Measurements from ENCODE around the gene CPHXL2. TPM values are rescaled to one million over a fixed set of nuclear protein-coding genes. Genes with fewer than 3 reads are reported as not detected.

Gene CPHXL2
- total and polyA plus RNA-seq, 5 donors from 2014 or later, result not detected

GRCh38 chr16:75697571-75697970, 20.8 kb upstream of the CPHXL2 start:
- DNase-seq (no peak), ATAC-seq (ENCODE audit: low read depth in 2 of 2) (no peak)
- Histone ChIP-seq H3K4me1 (ENCODE audit: control insufficient read depth, insufficient read depth, low read length, poor library complexity, severe bottlenecking) (no peaks in the 10 kb centered on the region), H3K27ac (ENCODE audit: insufficient read depth, low read length, poor library complexity, severe bottlenecking) (no peak overlapping the region), H3K27me3 (ENCODE audit: control insufficient read depth, insufficient read depth, low read length) (no peaks in the 10 kb centered on the region), H3K4me3 (ENCODE audit: low read depth, low read length) (no peak overlapping the region), H3K36me3 (ENCODE audit: control insufficient read depth, insufficient read depth, low read length) (no peaks in the 10 kb centered on the region), H3K9me3 (ENCODE audit: control insufficient read depth in 2 of 2, low read length in 2 of 2) (no peaks in the 10 kb centered on the region)
- no peaks in the 10 kb centered on the region for H3K4me1 Mint-ChIP-seq
- no peaks in the 10 kb centered on the region for H3K9me3 Mint-ChIP-seq
- H3K27me3 Mint-ChIP-seq, result peaks cover 5% of the 10 kb centered on the region
- H3K4me3 Mint-ChIP-seq, result no peak overlapping the region
- no peak overlapping the region for H3K27ac Mint-ChIP-seq
- no peaks in the 10 kb centered on the region for H3K36me3 Mint-ChIP-seq

- no peaks in the 10 kb centered on the region for H3K9me3 ChIP-seq (ENCODE audit: control insufficient read depth in 2 of 2, low read length in 2 of 2)
- DNase-seq (peak in 1 of 3 donors; percentile 5), ATAC-seq (ENCODE audit: low read depth in 2 of 2) (no peak)
- no peaks in the 10 kb centered on the region for H3K36me3 ChIP-seq (ENCODE audit: control insufficient read depth, insufficient read depth, low read length)
- no peak overlapping the region for H3K4me3 Mint-ChIP-seq
- peaks cover 5% of the 10 kb centered on the region for H3K27me3 Mint-ChIP-seq
- H3K9me3 Mint-ChIP-seq, result no peaks in the 10 kb centered on the region
- H3K4me1 ChIP-seq (ENCODE audit: control insufficient read depth, insufficient read depth, low read length, poor library complexity, severe bottlenecking), result no peaks in the 10 kb centered on the region
- H3K36me3 Mint-ChIP-seq, result no peaks in the 10 kb centered on the region
- no peak overlapping the region for H3K4me3 ChIP-seq (ENCODE audit: low read depth, low read length)
- no peaks in the 10 kb centered on the region for H3K4me1 Mint-ChIP-seq
- H3K27me3 ChIP-seq (ENCODE audit: control insufficient read depth, insufficient read depth, low read length), result no peaks in the 10 kb centered on the region
- H3K27ac ChIP-seq (ENCODE audit: insufficient read depth, low read length, poor library complexity, severe bottlenecking), result no peak overlapping the region
- no peak overlapping the region for H3K27ac Mint-ChIP-seq
Measured at GRCh38 chr16:75695708-75696107, 18.9 kb upstream of the CPHXL2 start.

GRCh38 chr16:75687361-75687760, 10.6 kb upstream of the CPHXL2 start:
- H3K4me1 Mint-ChIP-seq, result peaks cover 0 to 5% (median 0%) of the 10 kb centered on the region in 4 donors
- Histone ChIP-seq H3K27ac (ENCODE audit: insufficient read depth, low read length, poor library complexity, severe bottlenecking) (no peak overlapping the region), H3K27me3 (ENCODE audit: control insufficient read depth, insufficient read depth, low read length) (no peaks in the 10 kb centered on the region), H3K36me3 (ENCODE audit: control insufficient read depth, insufficient read depth, low read length) (no peaks in the 10 kb centered on the region), H3K9me3 (ENCODE audit: control insufficient read depth in 2 of 2, low read length in 2 of 2) (no peaks in the 10 kb centered on the region), H3K4me1 (ENCODE audit: control insufficient read depth, insufficient read depth, low read length, poor library complexity, severe bottlenecking) (no peaks in the 10 kb centered on the region), H3K4me3 (ENCODE audit: low read depth, low read length) (no peak overlapping the region)
- peaks cover 5% of the 10 kb centered on the region for H3K36me3 Mint-ChIP-seq
- no peak overlapping the region for H3K4me3 Mint-ChIP-seq
- DNase-seq (no peak), ATAC-seq (ENCODE audit: low read depth in 2 of 2) (no peak)
- no peaks in the 10 kb centered on the region for H3K27me3 Mint-ChIP-seq
- H3K9me3 Mint-ChIP-seq, result peaks cover 0 to 3% (median 1%) of the 10 kb centered on the region in 7 donors
- no peak overlapping the region for H3K27ac Mint-ChIP-seq

GRCh38 chr16:75682308-75682707, 5.5 kb upstream of the CPHXL2 start:
- H3K4me1 Mint-ChIP-seq, result peaks cover 0 to 5% (median 0%) of the 10 kb centered on the region in 4 donors
- Histone ChIP-seq H3K4me3 (ENCODE audit: low read depth, low read length) (no peak overlapping the region), H3K27ac (ENCODE audit: insufficient read depth, low read length, poor library complexity, severe bottlenecking) (no peak overlapping the region), H3K36me3 (ENCODE audit: control insufficient read depth, insufficient read depth, low read length) (no peaks in the 10 kb centered on the region), H3K4me1 (ENCODE audit: control insufficient read depth, insufficient read depth, low read length, poor library complexity, severe bottlenecking) (no peaks in the 10 kb centered on the region), H3K27me3 (ENCODE audit: control insufficient read depth, insufficient read depth, low read length) (no peaks in the 10 kb centered on the region), H3K9me3 (ENCODE audit: control insufficient read depth in 2 of 2, low read length in 2 of 2) (no peaks in the 10 kb centered on the region)
- peaks cover 0 to 3% (median 0%) of the 10 kb centered on the region in 7 donors for H3K9me3 Mint-ChIP-seq
- DNase-seq, result no peak
- peaks cover 8% of the 10 kb centered on the region for H3K27me3 Mint-ChIP-seq
- no peak for ATAC-seq (ENCODE audit: low read depth in 2 of 2)
- no peak overlapping the region for H3K27ac Mint-ChIP-seq
- H3K4me3 Mint-ChIP-seq, result no peak overlapping the region
- peaks cover 5% of the 10 kb centered on the region for H3K36me3 Mint-ChIP-seq

GRCh38 chr16:75679366-75679765, 2.6 kb upstream of the CPHXL2 start:
- Mint-ChIP-seq H3K9me3 (peaks cover 0 to 2% (median 0%) of the 10 kb centered on the region in 7 donors), H3K36me3 (peaks cover 5% of the 10 kb centered on the region), H3K4me1 (no peaks in the 10 kb centered on the region), H3K27ac (no peak overlapping the region), H3K4me3 (no peak overlapping the region), H3K27me3 (peaks cover 8% of the 10 kb centered on the region)
- ATAC-seq (ENCODE audit: low read depth in 2 of 2) (no peak), DNase-seq (no peak)
- Histone ChIP-seq H3K27me3 (ENCODE audit: control insufficient read depth, insufficient read depth, low read length) (no peaks in the 10 kb centered on the region), H3K27ac (ENCODE audit: insufficient read depth, low read length, poor library complexity, severe bottlenecking) (no peak overlapping the region), H3K36me3 (ENCODE audit: control insufficient read depth, insufficient read depth, low read length) (no peaks in the 10 kb centered on the region), H3K4me1 (ENCODE audit: control insufficient read depth, insufficient read depth, low read length, poor library complexity, severe bottlenecking) (no peaks in the 10 kb centered on the region), H3K4me3 (ENCODE audit: low read depth, low read length) (no peak overlapping the region), H3K9me3 (ENCODE audit: control insufficient read depth in 2 of 2, low read length in 2 of 2) (no peaks in the 10 kb centered on the region)

- no peaks in the 10 kb centered on the region for H3K4me1 ChIP-seq (ENCODE audit: control insufficient read depth, insufficient read depth, low read length, poor library complexity, severe bottlenecking)
- H3K27me3 Mint-ChIP-seq, result no peaks in the 10 kb centered on the region
- H3K9me3 Mint-ChIP-seq, result no peaks in the 10 kb centered on the region
- H3K4me1 Mint-ChIP-seq, result no peaks in the 10 kb centered on the region
- no peak overlapping the region for H3K27ac ChIP-seq (ENCODE audit: insufficient read depth, low read length, poor library complexity, severe bottlenecking)
- no peaks in the 10 kb centered on the region for H3K36me3 Mint-ChIP-seq
- H3K27ac Mint-ChIP-seq, result no peak overlapping the region
- DNase-seq (no peak), ATAC-seq (ENCODE audit: low read depth in 2 of 2) (no peak)
- no peak overlapping the region for H3K4me3 Mint-ChIP-seq
- H3K9me3 ChIP-seq (ENCODE audit: control insufficient read depth in 2 of 2, low read length in 2 of 2), result no peaks in the 10 kb centered on the region
- no peaks in the 10 kb centered on the region for H3K27me3 ChIP-seq (ENCODE audit: control insufficient read depth, insufficient read depth, low read length)
- H3K4me3 ChIP-seq (ENCODE audit: low read depth, low read length), result no peak overlapping the region
- no peaks in the 10 kb centered on the region for H3K36me3 ChIP-seq (ENCODE audit: control insufficient read depth, insufficient read depth, low read length)
Measured at GRCh38 chr16:75667503-75667902, 9.3 kb downstream of the CPHXL2 start.

GRCh38 chr16:75660726-75661302, 16.0 kb downstream of the CPHXL2 start:
- Mint-ChIP-seq H3K27me3 (no peaks in the 10 kb centered on the region), H3K27ac (no peak overlapping the region), H3K36me3 (peaks cover 20% of the 10 kb centered on the region), H3K4me3 (peak overlapping the region in 1 of 4 donors; percentile 27), H3K4me1 (peaks cover 15 to 22% (median 16%) of the 10 kb centered on the region in 4 donors), H3K9me3 (no peaks in the 10 kb centered on the region)
- DNase-seq (no peak), ATAC-seq (ENCODE audit: low read depth in 2 of 2) (no peak)
- Histone ChIP-seq H3K4me1 (ENCODE audit: control insufficient read depth, insufficient read depth, low read length, poor library complexity, severe bottlenecking) (no peaks in the 10 kb centered on the region), H3K36me3 (ENCODE audit: control insufficient read depth, insufficient read depth, low read length) (peaks cover 45% of the 10 kb centered on the region), H3K27ac (ENCODE audit: insufficient read depth, low read length, poor library complexity, severe bottlenecking) (no peak overlapping the region), H3K4me3 (ENCODE audit: low read depth, low read length) (no peak overlapping the region), H3K9me3 (ENCODE audit: control insufficient read depth in 2 of 2, low read length in 2 of 2) (no peaks in the 10 kb centered on the region), H3K27me3 (ENCODE audit: control insufficient read depth, insufficient read depth, low read length) (no peaks in the 10 kb centered on the region)

GRCh38 chr16:75660321-75660720, 16.5 kb downstream of the CPHXL2 start:
- ATAC-seq (ENCODE audit: low read depth in 2 of 2) (no peak), DNase-seq (no peak)
- H3K27me3 Mint-ChIP-seq, result no peaks in the 10 kb centered on the region
- H3K9me3 Mint-ChIP-seq, result no peaks in the 10 kb centered on the region
- Histone ChIP-seq H3K4me1 (ENCODE audit: control insufficient read depth, insufficient read depth, low read length, poor library complexity, severe bottlenecking) (no peaks in the 10 kb centered on the region), H3K36me3 (ENCODE audit: control insufficient read depth, insufficient read depth, low read length) (peaks cover 50% of the 10 kb centered on the region), H3K27me3 (ENCODE audit: control insufficient read depth, insufficient read depth, low read length) (no peaks in the 10 kb centered on the region), H3K4me3 (ENCODE audit: low read depth, low read length) (no peak overlapping the region), H3K9me3 (ENCODE audit: control insufficient read depth in 2 of 2, low read length in 2 of 2) (no peaks in the 10 kb centered on the region), H3K27ac (ENCODE audit: insufficient read depth, low read length, poor library complexity, severe bottlenecking) (no peak overlapping the region)
- H3K27ac Mint-ChIP-seq, result no peak overlapping the region
- no peak overlapping the region for H3K4me3 Mint-ChIP-seq
- peaks cover 24% of the 10 kb centered on the region for H3K36me3 Mint-ChIP-seq
- H3K4me1 Mint-ChIP-seq, result peaks cover 17 to 24% (median 20%) of the 10 kb centered on the region in 4 donors
